SH-SY5Y (cell line): ENCODE data around the gene TRA2B.

Source experiments
- GATA2 ChIP-seq: IDR thresholded peaks from 2 replicates; pipeline ENCODE4 v1.6.1; 2011; ENCODE audit warnings: mild to moderate bottlenecking, low read depth, low read length
- GATA3 ChIP-seq: IDR thresholded peaks from 2 replicates; pipeline ENCODE4 v1.6.1; 2011; ENCODE audit warnings: low read depth, mild to moderate bottlenecking, low read length, moderate library complexity

GRCh38 chr3:185976977-185977678 lies 39.3 kb upstream of the TRA2B start:
- TF ChIP-seq GATA2 (no peak), GATA3 (no peak)
